ENCODE measurements around the gene ALPL. TPM values are rescaled to one million over a fixed set of nuclear protein-coding genes. Genes with fewer than 3 reads are reported as not detected.

ALPL gene
- total RNA-seq, 1 donor from 2014 or later: not detected

DNA sequence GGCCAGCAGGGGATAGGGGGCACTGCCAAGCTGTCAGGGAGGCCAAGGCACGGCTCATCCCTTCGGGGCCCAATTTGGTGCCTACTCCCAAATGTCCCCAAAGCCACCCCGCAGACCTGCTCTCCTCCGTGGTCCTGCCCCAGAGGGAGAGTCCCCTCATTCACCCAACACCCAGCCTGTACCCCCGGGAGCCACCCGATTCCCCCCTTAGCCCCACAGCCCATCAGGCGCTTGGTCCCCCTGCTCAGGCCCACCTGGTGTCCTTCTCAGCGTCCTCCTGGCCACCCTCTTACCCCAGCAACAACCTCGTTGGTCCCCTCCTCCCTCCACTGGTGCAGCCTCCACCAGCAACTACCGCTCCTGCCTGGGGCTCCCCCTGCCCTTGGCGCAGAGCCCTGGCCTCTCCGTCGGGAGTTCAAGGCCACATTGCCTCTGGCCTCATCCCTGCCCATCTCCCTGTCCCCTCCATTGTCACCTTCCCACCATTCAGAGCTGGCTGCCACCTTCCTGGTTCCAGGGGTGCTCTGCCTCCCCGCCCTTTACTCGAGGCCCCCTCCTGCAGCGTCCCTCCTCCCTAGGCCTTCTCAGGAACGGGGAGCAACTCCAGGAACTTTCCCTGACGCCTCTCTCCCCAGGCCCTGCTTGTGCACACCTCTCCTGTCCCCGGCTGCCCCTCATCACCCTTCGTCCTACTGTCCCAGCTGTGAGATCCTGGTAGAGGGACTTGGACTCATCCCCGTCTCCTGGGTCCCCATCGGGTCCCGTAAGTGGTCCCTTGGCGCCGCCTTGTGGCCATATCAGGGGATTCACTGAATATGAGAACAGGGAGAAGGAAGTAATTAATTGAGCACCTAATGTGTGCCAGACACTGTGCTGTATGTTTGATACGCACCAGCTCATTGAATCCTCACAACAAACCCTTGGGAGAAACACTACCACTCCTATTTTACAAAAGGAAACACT lies 86.0 kb downstream of the ALPL start:
- peak; percentile 86 for DNase-seq
- H3K4me3 Mint-ChIP-seq: no peak overlapping the region
- H3K9me3 Mint-ChIP-seq: no peaks in the 10 kb centered on the region
- no peaks in the 10 kb centered on the region for H3K36me3 Mint-ChIP-seq (ENCODE audit: low read depth)
- intact Hi-C loops (cut with micrococcal nuclease): loop anchor here (10.0 kb wide), 1 partner anchor 60 kb away; no protein-coding TSS in a partner anchor
- H3K27ac Mint-ChIP-seq: no peak overlapping the region
- no peaks in the 10 kb centered on the region for H3K4me1 Mint-ChIP-seq
- H3K27me3 Mint-ChIP-seq: peaks cover 4% of the 10 kb centered on the region

GRCh38 chr1:21596174-21596573 lies 87.0 kb downstream of the ALPL start:
- H3K9me3 Mint-ChIP-seq: no peaks in the 10 kb centered on the region
- intact Hi-C loops (cut with micrococcal nuclease): loop anchor here (10.0 kb wide), 1 partner anchor 59 kb away; no protein-coding TSS in a partner anchor
- H3K27ac Mint-ChIP-seq: no peak overlapping the region
- H3K4me1 Mint-ChIP-seq: no peaks in the 10 kb centered on the region
- DNase-seq: no peak
- no peak overlapping the region for H3K4me3 Mint-ChIP-seq
- peaks cover 2% of the 10 kb centered on the region for H3K27me3 Mint-ChIP-seq
- no peaks in the 10 kb centered on the region for H3K36me3 Mint-ChIP-seq (ENCODE audit: low read depth)

- no peak overlapping the region for H3K27ac Mint-ChIP-seq
- H3K9me3 Mint-ChIP-seq: no peaks in the 10 kb centered on the region
- H3K36me3 Mint-ChIP-seq (ENCODE audit: low read depth): no peaks in the 10 kb centered on the region
- H3K4me3 Mint-ChIP-seq: no peak overlapping the region
- intact Hi-C loops (cut with micrococcal nuclease): loop anchor here (10.0 kb wide), 1 partner anchor 58 kb away; no protein-coding TSS in a partner anchor
- peaks cover 2% of the 10 kb centered on the region for H3K27me3 Mint-ChIP-seq
- H3K4me1 Mint-ChIP-seq: no peaks in the 10 kb centered on the region
- DNase-seq: no peak
Observed at GRCh38 chr1:21596628-21597027, 87.4 kb downstream of the ALPL start.

GRCh38 chr1:21597753-21598152 lies 88.5 kb downstream of the ALPL start:
- Mint-ChIP-seq H3K4me3 (no peak overlapping the region), H3K9me3 (no peaks in the 10 kb centered on the region), H3K27ac (no peak overlapping the region), H3K36me3 (ENCODE audit: low read depth) (no peaks in the 10 kb centered on the region), H3K4me1 (no peaks in the 10 kb centered on the region), H3K27me3 (no peaks in the 10 kb centered on the region)
- DNase-seq: no peak
- intact Hi-C loops (cut with micrococcal nuclease): loop anchor here (10.0 kb wide), 1 partner anchor 57 kb away; no protein-coding TSS in a partner anchor

DNA sequence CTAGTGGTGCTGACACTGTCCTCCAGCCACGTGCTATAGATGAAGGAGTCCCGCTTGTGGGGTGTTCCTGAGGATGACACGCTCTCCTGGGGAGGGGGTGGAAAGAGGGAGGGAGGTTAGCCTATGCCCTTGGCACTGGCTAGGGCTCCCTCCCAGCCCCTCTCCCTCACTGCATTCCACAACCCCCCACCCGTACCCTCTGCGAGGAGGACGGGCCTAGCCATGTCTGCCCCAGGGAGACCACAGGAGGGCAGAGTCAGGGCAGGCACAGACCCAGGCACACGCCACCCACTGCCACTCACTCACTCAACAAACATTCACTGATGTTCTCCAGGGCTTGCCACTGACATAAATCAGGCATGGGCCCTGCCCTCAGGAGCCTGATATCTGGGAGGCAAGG lies 89.2 kb downstream of the ALPL start:
- H3K4me1 Mint-ChIP-seq: no peaks in the 10 kb centered on the region
- no peak overlapping the region for H3K27ac Mint-ChIP-seq
- no peaks in the 10 kb centered on the region for H3K27me3 Mint-ChIP-seq
- no peak for DNase-seq
- intact Hi-C loops (cut with micrococcal nuclease): loop anchor here (10.0 kb wide), 1 partner anchor 56 kb away; no protein-coding TSS in a partner anchor
- H3K4me3 Mint-ChIP-seq: no peak overlapping the region
- no peaks in the 10 kb centered on the region for H3K36me3 Mint-ChIP-seq (ENCODE audit: low read depth)
- no peaks in the 10 kb centered on the region for H3K9me3 Mint-ChIP-seq

DNA sequence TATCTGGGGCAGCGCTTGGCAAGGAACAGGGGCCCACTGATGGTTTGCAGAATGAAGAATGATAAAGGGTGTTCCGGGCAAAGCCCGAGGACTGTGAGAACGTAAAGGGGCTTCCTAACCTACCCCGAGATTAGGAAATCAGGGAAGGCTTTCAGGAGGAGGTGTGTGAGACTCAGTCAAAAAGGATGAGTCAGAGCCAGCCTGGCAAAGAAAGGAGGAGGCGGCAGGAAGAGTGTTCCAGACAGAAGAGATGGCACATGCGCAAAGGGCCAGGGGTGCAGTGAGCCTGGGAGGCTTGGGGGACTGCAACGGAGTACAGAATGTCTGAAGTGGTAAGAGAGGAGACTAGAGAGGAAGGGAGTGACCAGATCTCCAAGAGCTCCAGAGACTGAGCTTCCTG lies 89.7 kb downstream of the ALPL start:
- intact Hi-C loops (cut with micrococcal nuclease): loop anchor here (10.0 kb wide), 1 partner anchor 56 kb away; no protein-coding TSS in a partner anchor
- H3K27ac Mint-ChIP-seq: no peak overlapping the region
- no peaks in the 10 kb centered on the region for H3K36me3 Mint-ChIP-seq (ENCODE audit: low read depth)
- no peaks in the 10 kb centered on the region for H3K27me3 Mint-ChIP-seq
- H3K9me3 Mint-ChIP-seq: no peaks in the 10 kb centered on the region
- H3K4me3 Mint-ChIP-seq: no peak overlapping the region
- no peak for DNase-seq
- no peaks in the 10 kb centered on the region for H3K4me1 Mint-ChIP-seq

DNA sequence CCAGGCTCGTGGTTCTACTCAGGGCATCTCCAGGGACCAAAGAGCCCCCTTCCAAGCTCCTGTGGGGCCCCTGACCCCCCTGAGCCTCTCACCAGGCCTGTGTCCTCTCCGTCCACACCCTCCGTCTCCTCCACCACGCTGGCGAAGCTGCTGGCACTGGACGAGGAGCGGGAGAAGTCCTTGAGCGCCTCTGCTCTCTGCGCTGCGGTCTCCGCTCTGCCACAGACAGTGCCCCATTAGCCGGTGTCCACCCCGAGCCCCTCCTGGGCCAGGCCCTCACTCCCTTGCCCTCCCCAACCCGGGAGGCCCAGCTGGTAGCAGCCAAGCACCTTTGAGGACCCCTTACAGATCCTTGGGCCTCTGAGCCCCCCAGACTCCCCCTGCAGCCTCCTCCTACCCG lies 90.2 kb downstream of the ALPL start:
- Mint-ChIP-seq H3K4me1 (peaks cover 1% of the 10 kb centered on the region), H3K36me3 (ENCODE audit: low read depth) (no peaks in the 10 kb centered on the region), H3K27ac (no peak overlapping the region), H3K9me3 (no peaks in the 10 kb centered on the region), H3K27me3 (no peaks in the 10 kb centered on the region), H3K4me3 (no peak overlapping the region)
- no peak for DNase-seq
- intact Hi-C loops (cut with micrococcal nuclease): loop anchor here (10.0 kb wide), 1 partner anchor 55 kb away; no protein-coding TSS in a partner anchor

DNA sequence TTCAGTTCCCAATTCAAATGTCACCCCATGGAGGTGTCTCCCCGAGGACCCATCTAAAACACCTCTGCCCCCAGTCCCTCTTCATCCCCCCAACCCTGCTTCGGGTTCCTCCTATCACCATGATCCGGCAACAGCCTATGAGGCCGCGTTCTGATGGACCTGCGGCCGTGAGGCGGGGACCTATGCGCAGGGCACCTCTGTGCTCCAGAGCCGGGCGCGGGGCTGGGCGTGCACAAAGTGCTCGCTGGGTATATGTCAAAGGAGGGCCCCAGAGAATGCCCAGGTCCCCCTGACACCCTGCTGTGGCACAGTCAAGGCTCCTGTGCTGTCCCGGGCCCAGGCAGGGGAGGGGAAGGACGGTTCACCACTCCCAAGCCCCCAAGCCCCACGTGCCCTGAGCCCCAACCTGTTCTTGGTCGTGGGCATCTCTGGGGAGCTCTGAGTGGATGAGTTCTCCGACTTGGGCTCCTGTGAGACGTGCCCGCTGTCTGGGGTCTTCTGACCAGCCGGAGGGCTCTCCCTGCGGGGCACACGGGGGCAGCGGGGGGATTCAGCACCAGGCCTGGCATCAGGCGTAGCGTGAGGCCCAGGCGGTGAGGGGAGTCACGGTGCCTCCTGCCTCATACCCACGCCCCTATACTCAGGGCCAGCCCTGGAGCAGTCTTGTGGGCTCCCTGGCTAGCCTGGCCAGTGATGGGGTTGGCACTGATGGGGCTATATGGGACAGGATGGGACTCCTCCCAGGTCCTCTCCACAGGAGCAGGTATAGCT lies 92.2 kb downstream of the ALPL start:
- Mint-ChIP-seq H3K4me3 (no peak overlapping the region), H3K36me3 (ENCODE audit: low read depth) (no peaks in the 10 kb centered on the region), H3K9me3 (no peaks in the 10 kb centered on the region), H3K4me1 (peaks cover 4% of the 10 kb centered on the region), H3K27me3 (no peaks in the 10 kb centered on the region), H3K27ac (no peak overlapping the region)
- intact Hi-C loops (cut with micrococcal nuclease): no loop called here
- DNase-seq: no peak

DNA sequence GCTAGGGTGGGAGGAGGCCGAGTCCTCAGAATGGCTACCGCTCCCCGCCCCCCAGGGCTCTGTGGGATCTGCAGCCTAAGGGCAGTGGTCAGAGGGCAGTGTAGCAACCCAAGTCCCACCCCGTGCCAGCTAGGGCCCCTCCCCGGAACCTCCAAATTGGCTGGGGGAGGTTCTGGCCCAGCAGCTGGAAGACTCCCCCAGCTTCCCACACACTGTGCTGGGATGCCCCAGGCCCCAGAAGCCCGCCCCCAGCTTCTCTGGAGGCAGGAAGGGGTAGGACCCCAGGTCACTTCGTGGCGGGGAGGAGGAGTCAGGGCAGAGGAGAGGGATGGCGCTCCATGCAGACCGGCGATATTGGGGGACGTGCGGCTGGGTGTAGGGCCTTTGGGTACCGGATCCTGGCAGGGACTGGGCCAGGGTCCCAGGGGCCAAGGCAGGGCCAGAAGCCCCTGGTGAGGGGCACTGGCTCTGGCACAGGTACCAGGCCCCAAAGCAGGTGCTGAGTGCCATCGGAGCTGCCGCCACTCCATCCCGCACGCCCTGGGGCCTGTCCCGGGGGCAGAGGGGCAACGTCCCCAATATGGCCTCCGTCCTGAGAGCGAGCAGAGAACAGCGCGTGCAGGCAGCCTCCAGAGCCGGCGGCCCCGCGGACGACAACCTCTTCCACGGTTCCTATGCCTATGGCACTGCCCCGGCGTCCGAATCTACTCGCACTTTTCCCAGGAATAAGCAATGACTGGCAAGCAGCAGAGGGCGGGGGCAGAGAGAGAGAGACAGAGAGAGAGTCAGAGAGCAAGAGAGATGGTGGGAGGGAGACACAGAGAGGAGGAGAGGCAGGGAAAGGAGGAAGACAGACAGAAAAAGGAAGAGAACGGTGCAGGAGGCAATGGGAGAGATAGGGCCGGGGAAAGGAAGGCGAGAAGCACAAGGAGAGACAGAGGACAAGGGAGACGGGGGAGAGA lies 94.2 kb downstream of the ALPL start:
- no peaks in the 10 kb centered on the region for H3K9me3 Mint-ChIP-seq
- intact Hi-C loops (cut with micrococcal nuclease): no loop called here
- DNase-seq: no peak

DNA sequence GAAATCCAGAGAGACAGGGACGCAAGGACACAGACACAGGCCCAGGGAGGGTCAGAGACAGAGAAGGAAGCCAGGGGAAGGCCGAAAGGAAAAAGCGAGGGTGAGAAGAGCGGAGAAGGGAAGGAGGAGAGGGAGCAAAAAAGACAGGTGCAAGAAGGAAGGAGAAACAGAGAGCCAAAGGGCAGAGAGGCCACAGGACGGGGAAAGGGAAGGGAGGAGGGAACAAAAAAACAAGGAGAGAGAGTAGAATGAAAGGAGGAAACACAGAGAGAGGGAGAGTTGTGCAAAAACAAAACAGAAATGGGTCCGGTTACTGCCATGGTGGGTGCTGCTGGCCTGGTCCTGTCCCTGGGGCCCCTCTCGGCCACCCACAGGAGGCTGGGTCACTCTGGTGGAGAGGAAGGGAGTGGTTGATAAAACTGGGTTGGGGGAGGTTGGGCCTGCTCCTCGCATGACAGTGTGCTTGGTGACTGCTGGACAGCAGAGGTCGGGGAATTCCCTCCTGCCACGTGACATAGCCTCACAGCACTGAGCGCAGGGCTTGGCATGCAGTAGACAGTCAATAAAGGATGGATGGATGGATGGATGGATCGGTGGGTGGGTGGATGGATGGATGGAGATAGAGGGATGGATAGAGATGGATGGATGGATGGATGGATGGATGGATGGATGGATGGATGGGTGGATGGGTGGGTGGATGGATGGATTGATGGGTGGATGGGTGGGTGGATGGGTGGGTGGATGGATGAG lies 95.2 kb downstream of the ALPL start:
- peaks cover 7% of the 10 kb centered on the region for H3K27me3 Mint-ChIP-seq
- H3K4me1 Mint-ChIP-seq: peaks cover 13% of the 10 kb centered on the region
- no peaks in the 10 kb centered on the region for H3K9me3 Mint-ChIP-seq
- DNase-seq: no peak
- H3K36me3 Mint-ChIP-seq (ENCODE audit: low read depth): no peaks in the 10 kb centered on the region
- intact Hi-C loops (cut with micrococcal nuclease): no loop called here
- H3K4me3 Mint-ChIP-seq: no peak overlapping the region
- H3K27ac Mint-ChIP-seq: no peak overlapping the region

More for the DNA sequence above, 94.2 kb downstream of the ALPL start:
- Mint-ChIP-seq H3K27ac (no peak overlapping the region), H3K4me3 (no peak overlapping the region), H3K4me1 (peaks cover 13% of the 10 kb centered on the region), H3K27me3 (peaks cover 7% of the 10 kb centered on the region), H3K36me3 (ENCODE audit: low read depth) (no peaks in the 10 kb centered on the region)

GRCh38 chr1:21605012-21605715 lies 95.9 kb downstream of the ALPL start:
- Mint-ChIP-seq H3K36me3 (ENCODE audit: low read depth) (no peaks in the 10 kb centered on the region), H3K4me3 (no peak overlapping the region), H3K27me3 (peaks cover 7% of the 10 kb centered on the region), H3K9me3 (no peaks in the 10 kb centered on the region), H3K27ac (no peak overlapping the region), H3K4me1 (peaks cover 13% of the 10 kb centered on the region)
- no peak for DNase-seq
- intact Hi-C loops (cut with micrococcal nuclease): no loop called here
